ENCODE data around the gene ROBO1. TPM values are rescaled to one million over a fixed set of nuclear protein-coding genes. Genes with fewer than 3 reads are reported as not detected.

Gene ROBO1
- total and polyA plus RNA-seq, 12 donors = 6.4 to 144 (median 43.9) TPM

DNA sequence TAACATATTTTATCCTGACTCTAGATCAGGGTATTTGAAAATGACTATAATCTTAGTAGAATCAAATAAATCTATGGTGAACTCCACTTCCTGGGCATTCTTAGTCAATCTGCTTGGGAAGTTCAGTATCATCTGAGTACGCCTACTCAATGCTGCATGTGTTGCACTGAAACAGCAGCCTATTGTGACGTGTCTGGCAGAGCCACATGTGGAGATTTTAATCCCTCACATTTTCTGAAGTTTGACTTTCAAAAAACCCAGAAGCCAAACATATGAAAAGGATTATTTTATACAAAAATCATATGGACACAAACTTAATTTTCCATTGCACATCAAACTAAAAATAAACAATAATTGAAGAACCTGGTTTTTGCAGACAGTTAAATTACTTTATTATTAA lies 798.3 kb downstream of the ROBO1 start:
- H3K4me3 ChIP-seq = no peak overlapping the region
- no peaks in the 10 kb centered on the region for H3K9me3 ChIP-seq (replicated peaks in 1 of 3)
- H3K36me3 ChIP-seq (replicated peaks in 1 of 2) = no peaks in the 10 kb centered on the region
- intact Hi-C loops (cut with DNase I) = no loop called here
- no peaks in the 10 kb centered on the region for H3K4me1 ChIP-seq (replicated peaks in 1 of 2)
- WGBS, 4 donors = 77 to 90% (median 84%) methylated on average over 2 of the region's 2 CpGs
- TF ChIP-seq, protein P1, sequence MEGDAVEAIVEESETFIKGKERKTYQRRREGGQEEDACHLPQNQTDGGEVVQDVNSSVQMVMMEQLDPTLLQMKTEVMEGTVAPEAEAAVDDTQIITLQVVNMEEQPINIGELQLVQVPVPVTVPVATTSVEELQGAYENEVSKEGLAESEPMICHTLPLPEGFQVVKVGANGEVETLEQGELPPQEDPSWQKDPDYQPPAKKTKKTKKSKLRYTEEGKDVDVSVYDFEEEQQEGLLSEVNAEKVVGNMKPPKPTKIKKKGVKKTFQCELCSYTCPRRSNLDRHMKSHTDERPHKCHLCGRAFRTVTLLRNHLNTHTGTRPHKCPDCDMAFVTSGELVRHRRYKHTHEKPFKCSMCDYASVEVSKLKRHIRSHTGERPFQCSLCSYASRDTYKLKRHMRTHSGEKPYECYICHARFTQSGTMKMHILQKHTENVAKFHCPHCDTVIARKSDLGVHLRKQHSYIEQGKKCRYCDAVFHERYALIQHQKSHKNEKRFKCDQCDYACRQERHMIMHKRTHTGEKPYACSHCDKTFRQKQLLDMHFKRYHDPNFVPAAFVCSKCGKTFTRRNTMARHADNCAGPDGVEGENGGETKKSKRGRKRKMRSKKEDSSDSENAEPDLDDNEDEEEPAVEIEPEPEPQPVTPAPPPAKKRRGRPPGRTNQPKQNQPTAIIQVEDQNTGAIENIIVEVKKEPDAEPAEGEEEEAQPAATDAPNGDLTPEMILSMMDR (IDR thresholded peaks at IDR 0.05) = no peak
- no peak for TF ChIP-seq POLR2A (IDR thresholded peaks at IDR 0.05)
- no peaks in the 10 kb centered on the region for H3K27me3 ChIP-seq
- no peak for DNase-seq
- no peak overlapping the region for H3K27ac ChIP-seq

DNA sequence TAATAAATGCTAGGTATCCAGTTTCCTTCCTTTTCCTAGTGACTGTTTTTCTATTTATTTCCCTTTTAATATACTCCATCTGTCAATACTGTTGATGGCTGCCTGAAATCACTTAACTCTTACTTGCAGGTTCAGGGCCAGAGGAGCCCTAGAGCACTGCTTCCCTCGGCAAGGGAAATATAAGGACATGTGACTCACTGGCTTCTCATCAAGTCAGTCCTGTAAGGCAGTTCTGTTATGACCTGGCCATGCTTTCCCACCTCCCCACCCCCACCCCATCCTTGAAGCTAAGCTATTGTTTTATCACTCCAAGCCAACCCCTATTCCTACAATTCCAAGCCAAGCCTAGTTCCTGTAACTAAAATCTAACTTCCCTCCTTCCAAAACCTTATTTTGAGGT lies 800.7 kb downstream of the ROBO1 start:
- Histone ChIP-seq H3K4me3 (no peak overlapping the region), H3K4me1 (replicated peaks in 1 of 2) (no peaks in the 10 kb centered on the region), H3K9me3 (replicated peaks in 1 of 3) (no peaks in the 10 kb centered on the region), H3K27me3 (no peaks in the 10 kb centered on the region), H3K36me3 (replicated peaks in 1 of 2) (no peaks in the 10 kb centered on the region), H3K27ac (no peak overlapping the region)
- DNase-seq = no peak
- 26 to 53% (median 41%) methylated on average over 1 of the region's 1 CpG for WGBS, 4 donors
- intact Hi-C loops (cut with DNase I) = no loop called here
- no peak for TF ChIP-seq POLR2A (IDR thresholded peaks at IDR 0.05)
- TF ChIP-seq, protein P1 (IDR thresholded peaks at IDR 0.05) = no peak

DNA sequence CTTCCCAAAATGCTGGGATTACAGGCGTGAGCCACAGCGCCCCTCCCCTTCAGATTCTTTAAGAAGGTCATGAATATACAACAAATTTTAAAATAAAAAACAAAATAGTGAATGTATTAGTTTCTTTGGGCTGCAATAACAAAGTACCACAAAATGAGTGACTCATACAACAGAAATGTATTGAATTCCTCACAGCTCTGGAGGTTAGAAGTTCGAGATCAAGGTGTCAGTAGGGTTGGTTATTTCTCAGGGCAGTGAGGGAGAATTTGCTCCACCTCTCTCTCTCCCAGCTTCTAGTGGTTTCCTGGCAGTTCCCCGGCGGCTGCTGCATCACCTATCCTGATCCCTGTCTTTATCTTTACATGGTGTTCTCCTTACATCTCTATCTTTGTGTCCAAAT lies 804.0 kb downstream of the ROBO1 start:
- H3K27ac ChIP-seq = no peak overlapping the region
- no peak overlapping the region for H3K4me3 ChIP-seq
- H3K27me3 ChIP-seq = no peaks in the 10 kb centered on the region
- no peak for DNase-seq
- intact Hi-C loops (cut with DNase I) = no loop called here
- H3K36me3 ChIP-seq (replicated peaks in 1 of 2) = no peaks in the 10 kb centered on the region
- TF ChIP-seq, protein P1 (IDR thresholded peaks at IDR 0.05) = no peak
- TF ChIP-seq POLR2A (IDR thresholded peaks at IDR 0.05) = no peak
- 89 to 95% (median 91%) methylated on average over 5 of the region's 5 CpGs for WGBS, 4 donors
- peaks cover 0 to 5% (median 0%) of the 10 kb centered on the region in 3 donors for H3K9me3 ChIP-seq (replicated peaks in 1 of 3)
- no peaks in the 10 kb centered on the region for H3K4me1 ChIP-seq (replicated peaks in 1 of 2)

DNA sequence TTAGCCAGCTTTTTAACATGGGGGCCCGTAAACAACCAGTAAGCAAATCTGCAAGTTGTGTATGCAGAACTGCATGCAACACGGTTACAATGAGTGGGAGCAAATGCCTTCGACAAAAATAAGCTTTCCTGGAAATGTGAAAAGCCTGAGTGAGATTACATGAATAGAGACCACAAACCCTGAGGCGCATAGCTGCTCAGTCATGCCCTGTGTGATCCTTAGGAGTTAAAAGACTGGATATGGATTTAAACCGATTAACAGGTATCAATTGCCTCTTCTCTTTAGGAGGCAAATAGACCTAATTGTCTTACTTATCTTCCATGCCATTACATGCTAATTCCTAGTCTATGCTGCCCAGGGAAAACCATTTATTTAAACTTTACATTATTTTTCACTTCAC lies 810.3 kb downstream of the ROBO1 start:
- 76 to 86% (median 83%) methylated on average over 5 of the region's 5 CpGs for WGBS, 4 donors
- Histone ChIP-seq H3K4me3 (no peak overlapping the region), H3K9me3 (replicated peaks in 1 of 3) (peaks cover 0 to 5% (median 0%) of the 10 kb centered on the region in 3 donors), H3K27ac (no peak overlapping the region), H3K36me3 (replicated peaks in 1 of 2) (no peaks in the 10 kb centered on the region), H3K27me3 (no peaks in the 10 kb centered on the region), H3K4me1 (replicated peaks in 1 of 2) (no peaks in the 10 kb centered on the region)
- TF ChIP-seq, protein P1 (IDR thresholded peaks at IDR 0.05) = no peak
- no peak for TF ChIP-seq POLR2A (IDR thresholded peaks at IDR 0.05)
- DNase-seq = no peak
- intact Hi-C loops (cut with DNase I) = no loop called here
